ENCODE measurements around the gene ANO1. TPM values are rescaled to one million over a fixed set of nuclear protein-coding genes. Genes with fewer than 3 reads are reported as not detected.

The ANO1 gene
- total RNA-seq, 4 donors from 2014 or later, result 87.7 to 133 (median 108) TPM

GRCh38 chr11:70040869-70041501 lies 37.1 kb upstream of the ANO1 start:
- Histone ChIP-seq H3K4me1 (no peaks in the 10 kb centered on the region), H3K36me3 (no peaks in the 10 kb centered on the region), H3K27me3 (peaks cover 3% of the 10 kb centered on the region), H3K27ac (no peak overlapping the region), H3K4me3 (no peak overlapping the region), H3K9me3 (no peaks in the 10 kb centered on the region)
- TF ChIP-seq EP300 (IDR thresholded peaks at IDR 0.05), result no peak
- DNase-seq (ENCODE audit: low spot score in 2 of 2), result peak in 1 of 2 donors; percentile 52
- 83% methylated on average over 4 of the region's 4 CpGs for WGBS

GRCh38 chr11:70043482-70043881 lies 34.6 kb upstream of the ANO1 start:
- DNase-seq (ENCODE audit: low spot score in 2 of 2), result no peak
- Histone ChIP-seq H3K27ac (no peak overlapping the region), H3K9me3 (no peaks in the 10 kb centered on the region), H3K27me3 (peaks cover 3% of the 10 kb centered on the region), H3K4me1 (peaks cover 2% of the 10 kb centered on the region), H3K4me3 (no peak overlapping the region), H3K36me3 (no peaks in the 10 kb centered on the region)
- 86% methylated on average over 1 of the region's 1 CpG for WGBS
- TF ChIP-seq POLR2AphosphoS5 (IDR thresholded peaks at IDR 0.05), result no peak
- no peak for TF ChIP-seq EP300 (IDR thresholded peaks at IDR 0.05)
- TF ChIP-seq CTCF (IDR thresholded peaks at IDR 0.05), result no peak
- no peak for TF ChIP-seq POLR2A (IDR thresholded peaks at IDR 0.05)

- DNase-seq (ENCODE audit: low spot score in 2 of 2), result no peak
- 84% methylated on average over 3 of the region's 3 CpGs for WGBS
- Histone ChIP-seq H3K27ac (no peak overlapping the region), H3K36me3 (no peaks in the 10 kb centered on the region), H3K9me3 (no peaks in the 10 kb centered on the region), H3K27me3 (peaks cover 8% of the 10 kb centered on the region), H3K4me1 (peaks cover 10% of the 10 kb centered on the region), H3K4me3 (no peak overlapping the region)
- no peak for TF ChIP-seq CTCF (IDR thresholded peaks at IDR 0.05)
- no peak for TF ChIP-seq POLR2A (IDR thresholded peaks at IDR 0.05)
- no peak for TF ChIP-seq POLR2AphosphoS5 (IDR thresholded peaks at IDR 0.05)
- TF ChIP-seq EP300 (IDR thresholded peaks at IDR 0.05), result no peak
Observed at GRCh38 chr11:70046089-70046488, 32.0 kb upstream of the ANO1 start.

- no peak for TF ChIP-seq POLR2A (IDR thresholded peaks at IDR 0.05)
- TF ChIP-seq EP300 (IDR thresholded peaks at IDR 0.05), result no peak
- no peak for TF ChIP-seq POLR2AphosphoS5 (IDR thresholded peaks at IDR 0.05)
- no peak for TF ChIP-seq CTCF (IDR thresholded peaks at IDR 0.05)
- no peak overlapping the region for H3K27ac ChIP-seq
- H3K27me3 ChIP-seq, result peaks cover 8% of the 10 kb centered on the region
- WGBS, result 46% methylated on average over 12 of the region's 12 CpGs
- peak in 1 of 2 donors; percentile 76 for DNase-seq (ENCODE audit: low spot score in 2 of 2)
- no peaks in the 10 kb centered on the region for H3K36me3 ChIP-seq
- H3K9me3 ChIP-seq, result peaks cover 3% of the 10 kb centered on the region
- H3K4me1 ChIP-seq, result peaks cover 10% of the 10 kb centered on the region
- no peak overlapping the region for H3K4me3 ChIP-seq
Observed at GRCh38 chr11:70048279-70049024, 29.7 kb upstream of the ANO1 start.

- Histone ChIP-seq H3K4me1 (peaks cover 10% of the 10 kb centered on the region), H3K36me3 (no peaks in the 10 kb centered on the region), H3K27ac (no peak overlapping the region), H3K9me3 (peaks cover 3% of the 10 kb centered on the region), H3K4me3 (no peak overlapping the region), H3K27me3 (peaks cover 9% of the 10 kb centered on the region)
- WGBS, result 82% methylated on average over 4 of the region's 5 CpGs
- DNase-seq (ENCODE audit: low spot score in 2 of 2), result no peak
- TF ChIP-seq CTCF (IDR thresholded peaks at IDR 0.05), result no peak
- TF ChIP-seq EP300 (IDR thresholded peaks at IDR 0.05), result no peak
- no peak for TF ChIP-seq POLR2A (IDR thresholded peaks at IDR 0.05)
- no peak for TF ChIP-seq POLR2AphosphoS5 (IDR thresholded peaks at IDR 0.05)
Observed at GRCh38 chr11:70049045-70049444, 29.1 kb upstream of the ANO1 start.
